GM12878 (cell line): Measurements from ENCODE around the gene C1orf74. TPM values are rescaled to one million over a fixed set of nuclear protein-coding genes. Genes with fewer than 3 reads are reported as not detected.

Source experiments
- BHLHE40 ChIP-seq, 2 experiments: fragments of 450-650 bp in 1 of 2; IDR thresholded peaks; 2 replicates each; pipeline ENCODE4 v1.6.1; 2011 to 2017; ENCODE audit warnings: low read depth in 2 of 2, borderline replicate concordance in 1 of 2, improper control_type of control experiment in 1 of 2, low read length in 1 of 2, mild to moderate bottlenecking in 1 of 2
- E2F4 ChIP-seq: IDR thresholded peaks from 2 replicates; pipeline ENCODE4 v1.6.1; 2012; ENCODE audit warnings: low read depth, low read length, improper control_type of control experiment
- HDAC6 ChIP-seq: fragments of 200-600 bp; sonication (generic); IDR thresholded peaks from one replicate; pipeline ENCODE4 v1.8.0; 2017; ENCODE audit warnings: antibody characterized with exemption; ENCODE audit not compliant: unreplicated experiment
- HSF1 ChIP-seq: fragments of 150-350 bp; IDR thresholded peaks from 2 replicates; pipeline ENCODE4 v1.6.1; 2014; ENCODE audit warnings: mild to moderate bottlenecking, low read depth, low read length
- NFYB ChIP-seq: IDR thresholded peaks from 2 replicates; pipeline ENCODE4 v1.6.1; 2011; ENCODE audit warnings: low read depth, mild to moderate bottlenecking, low read length, improper control_type of control experiment, moderate library complexity; ENCODE audit not compliant: insufficient read depth
- PAX5 ChIP-seq: IDR thresholded peaks from 2 replicates; pipeline ENCODE4 v1.6.1; 2011; ENCODE audit warnings: low read depth, low read length, borderline replicate concordance
- RCOR1 ChIP-seq: conservative IDR thresholded peaks from 2 replicates; pipeline ENCODE4 v1.6.1; 2012; ENCODE audit warnings: low read depth, low read length, improper control_type of control experiment
- RUNX3 ChIP-seq: IDR thresholded peaks from 2 replicates; pipeline ENCODE4 v1.6.1; 2012; ENCODE audit warnings: low read length, inconsistent platforms
- SMAD5 ChIP-seq: IDR thresholded peaks from 2 replicates; pipeline ENCODE4 v1.6.1; 2016; ENCODE audit warnings: antibody characterized with exemption, low read depth
- SREBF1 ChIP-seq: IDR thresholded peaks from 2 replicates; pipeline ENCODE4 v1.6.1; 2012; ENCODE audit warnings: mild to moderate bottlenecking, low read length
- polyA plus RNA-seq, 11 experiments: library from polyadenylated mRNA; depleted of rRNA in 4 of 11; unstranded in 6 of 11; stranded (reverse) in 5 of 11; fragments of >200 nt; fragmentation: Nextera tagmentation in 4 of 11; fragmentation: Illumina TruSeq in 1 of 11; extraction: Ambion mirVana in 4 of 11; extraction: Trizol in 1 of 11; gene quantifications; 1 replicate in 1 of 11; 2 replicates in 10 of 11; pipeline versions ENCODE4 v1.2.1 to v1.2.3, GENCODE V29; 2011 to 2016; ENCODE audit warnings: inconsistent platforms in 2 of 11, missing spikeins in 2 of 11, low read depth in 1 of 11
- total RNA-seq, 4 experiments: library from RNA; depleted of rRNA in 3 of 4; stranded (reverse); fragments of >200 nt in 3 of 4; fragmentation: Illumina TruSeq in 1 of 4; extraction: Trizol in 1 of 4; gene quantifications; 2 replicates each; pipeline versions ENCODE4 v1.2.1 to v1.2.3, GENCODE V29; 2013 to 2021

C1orf74 gene
- total and polyA plus RNA-seq, 10 of the 15 experiments (the other 5 are each of a cell fraction or from before 2014, with no cell fraction given), result 3.1 to 5.5 (median 3.6) TPM

- TF ChIP-seq E2F4, result no peak; the same call in 1 of the 2 replicates
- TF ChIP-seq NFYB, result no peak
- no peak for TF ChIP-seq SREBF1
- TF ChIP-seq PAX5, result 0 out of 2 replicates have a peak, but pooled peaks have one; percentile 21
- TF ChIP-seq SMAD5, result peak; percentile 89; the same call in 1 of the 2 replicates
- peak in 1 of 2 experiments; percentile 62; a peak in 1 of 4 replicates for TF ChIP-seq BHLHE40 (IDR thresholded peaks at IDR 0.05; ENCODE audit: borderline replicate concordance in 1 of 2, low read depth in 2 of 2, low read length in 1 of 2)
- no peak for TF ChIP-seq HDAC6
- no peak for TF ChIP-seq HSF1
- peak; percentile 81; the same call in 1 of the 2 replicates for TF ChIP-seq RCOR1
- TF ChIP-seq RUNX3, result peak; percentile 44
These were observed at the start of gene C1orf74 (continued) for GRCh38 chr1:209784265-209785169.
